ENCODE data around the gene WWC2. TPM values are rescaled to one million over a fixed set of nuclear protein-coding genes. Genes with fewer than 3 reads are reported as not detected.

Gene WWC2
- total and polyA plus RNA-seq, 10 donors: 1.4 to 32.0 (median 19.3) TPM

GRCh38 chr4:183241721-183242151 lies 142.7 kb downstream of the WWC2 start:
- Histone ChIP-seq H3K4me3 (no peak overlapping the region), H3K9me3 (peaks cover 0 to under 1% (median 0%) of the 10 kb centered on the region in 8 donors), H3K36me3 (peaks cover 0 to 16% (median 0%) of the 10 kb centered on the region in 6 donors), H3K27me3 (replicated peaks in 1 of 7) (no peaks in the 10 kb centered on the region), H3K4me1 (no peaks in the 10 kb centered on the region), H3K27ac (no peak overlapping the region)
- no peak for TF ChIP-seq POLR2A (IDR thresholded peaks at IDR 0.05)
- TF ChIP-seq POLR2AphosphoS5 (IDR thresholded peaks at IDR 0.05): no peak
- DNase-seq: no peak
- WGBS, 5 donors: 85 to 91% (median 87%) methylated on average over 6 of the region's 6 CpGs
- intact Hi-C loops (cut with DNase I; ENCODE audit: low total_unique reads): no loop called here

- Histone ChIP-seq H3K27me3 (replicated peaks in 1 of 7) (no peaks in the 10 kb centered on the region), H3K27ac (no peak overlapping the region), H3K9me3 (no peaks in the 10 kb centered on the region), H3K4me1 (no peaks in the 10 kb centered on the region), H3K4me3 (no peak overlapping the region), H3K36me3 (peaks cover 0 to 16% (median 0%) of the 10 kb centered on the region in 6 donors)
- intact Hi-C loops (cut with DNase I; ENCODE audit: low total_unique reads): no loop called here
- TF ChIP-seq POLR2A (IDR thresholded peaks at IDR 0.05) (no peak), CTCF (IDR thresholded peaks at IDR 0.05 in 8 of 11, conservative IDR thresholded peaks at IDR 0.05 in 3 of 11) (no peak)
- DNase-seq: no peak
- 85 to 96% (median 89%) methylated on average over 2 of the region's 2 CpGs for whole genome bisulfite sequencing, 5 donors
These were observed 143.2 kb downstream of the WWC2 start for GRCh38 chr4:183242291-183242690.

- DNase-seq: no peak
- Histone ChIP-seq H3K27me3 (replicated peaks in 1 of 7) (no peaks in the 10 kb centered on the region), H3K4me3 (no peak overlapping the region), H3K36me3 (peaks cover 0 to 16% (median 0%) of the 10 kb centered on the region in 6 donors), H3K27ac (no peak overlapping the region), H3K4me1 (no peaks in the 10 kb centered on the region), H3K9me3 (no peaks in the 10 kb centered on the region)
- 81 to 91% (median 84%) methylated on average over 8 of the region's 8 CpGs for WGBS, 5 donors
- intact Hi-C loops (cut with DNase I; ENCODE audit: low total_unique reads): no loop called here
- no peak for TF ChIP-seq CTCF (IDR thresholded peaks at IDR 0.05 in 8 of 11, conservative IDR thresholded peaks at IDR 0.05 in 3 of 11)
These were observed 145.0 kb downstream of the WWC2 start for GRCh38 chr4:183244019-183244418.

GRCh38 chr4:183244506-183244905 lies 145.4 kb downstream of the WWC2 start:
- no peaks in the 10 kb centered on the region for H3K4me1 ChIP-seq
- H3K9me3 ChIP-seq: no peaks in the 10 kb centered on the region
- peaks cover 0 to 16% (median 0%) of the 10 kb centered on the region in 6 donors for H3K36me3 ChIP-seq
- 76 to 85% (median 81%) methylated on average over 2 of the region's 2 CpGs for WGBS, 5 donors
- no peaks in the 10 kb centered on the region for H3K27me3 ChIP-seq (replicated peaks in 1 of 7)
- intact Hi-C loops (cut with DNase I; ENCODE audit: low total_unique reads): no loop called here
- H3K27ac ChIP-seq: no peak overlapping the region
- DNase-seq: no peak
- no peak overlapping the region for H3K4me3 ChIP-seq
- TF ChIP-seq POLR2AphosphoS5 (IDR thresholded peaks at IDR 0.05) (no peak), POLR2A (IDR thresholded peaks at IDR 0.05) (no peak), CTCF (IDR thresholded peaks at IDR 0.05 in 8 of 11, conservative IDR thresholded peaks at IDR 0.05 in 3 of 11) (no peak)

GRCh38 chr4:183248201-183248600 lies 149.1 kb downstream of the WWC2 start:
- Histone ChIP-seq H3K4me3 (no peak overlapping the region), H3K36me3 (peaks cover 0 to 10% (median 0%) of the 10 kb centered on the region in 6 donors), H3K9me3 (no peaks in the 10 kb centered on the region), H3K27me3 (replicated peaks in 1 of 7) (no peaks in the 10 kb centered on the region), H3K27ac (no peak overlapping the region), H3K4me1 (no peaks in the 10 kb centered on the region)
- intact Hi-C loops (cut with DNase I; ENCODE audit: low total_unique reads): no loop called here
- TF ChIP-seq POLR2AphosphoS5 (IDR thresholded peaks at IDR 0.05) (no peak), CTCF (IDR thresholded peaks at IDR 0.05 in 8 of 11, conservative IDR thresholded peaks at IDR 0.05 in 3 of 11) (no peak), POLR2A (IDR thresholded peaks at IDR 0.05) (no peak)
- no peak for DNase-seq
- WGBS, 5 donors: 86 to 96% (median 90%) methylated on average over 2 of the region's 2 CpGs
